GM12874 (cell line): ENCODE data around the gene MYO19.

ENCODE experiments used
- CTCF ChIP-seq: IDR thresholded peaks from 2 replicates; pipeline ENCODE4 v1.5.1; 2011; ENCODE audit warnings: low read depth, mild to moderate bottlenecking, control low read depth, low read length, moderate library complexity; ENCODE audit not compliant: insufficient read depth

MYO19 gene

GRCh38 chr17:36529121-36529520, 5.5 kb downstream of the MYO19 start:
- TF ChIP-seq CTCF, result no peak

DNA sequence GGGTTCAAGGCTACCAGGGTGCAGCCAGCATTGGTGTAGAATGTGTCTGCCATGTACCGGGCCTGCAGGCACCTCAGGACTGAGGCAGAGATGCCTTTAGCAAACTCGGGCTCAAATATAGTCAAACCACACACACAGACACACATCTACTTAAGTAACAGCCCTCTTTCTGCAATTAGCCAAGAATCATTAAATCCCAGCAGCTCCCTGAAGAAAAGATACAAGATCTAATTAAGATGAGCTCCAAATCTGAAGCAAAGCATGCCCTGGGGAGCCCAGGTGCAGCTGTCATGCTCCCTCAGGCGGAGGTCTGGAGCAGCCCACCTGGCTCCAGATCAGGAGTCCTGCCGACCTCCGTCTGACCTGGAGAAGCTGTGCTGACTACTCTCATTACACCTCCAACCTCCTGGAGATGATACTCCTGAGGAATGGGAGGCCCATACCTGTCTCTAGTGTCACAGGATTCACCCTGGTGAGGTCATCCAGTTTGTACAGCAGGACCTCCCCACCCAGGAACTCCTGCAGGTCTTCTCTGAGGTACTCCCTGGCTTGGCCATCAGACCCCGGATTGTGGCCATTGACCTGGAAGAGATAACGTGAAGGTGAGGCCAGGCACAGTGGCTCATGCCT, 6.9 kb downstream of the MYO19 start:
- no peak for TF ChIP-seq CTCF

- TF ChIP-seq CTCF, result no peak
These were observed 8.8 kb downstream of the MYO19 start for GRCh38 chr17:36525888-36526287.

DNA sequence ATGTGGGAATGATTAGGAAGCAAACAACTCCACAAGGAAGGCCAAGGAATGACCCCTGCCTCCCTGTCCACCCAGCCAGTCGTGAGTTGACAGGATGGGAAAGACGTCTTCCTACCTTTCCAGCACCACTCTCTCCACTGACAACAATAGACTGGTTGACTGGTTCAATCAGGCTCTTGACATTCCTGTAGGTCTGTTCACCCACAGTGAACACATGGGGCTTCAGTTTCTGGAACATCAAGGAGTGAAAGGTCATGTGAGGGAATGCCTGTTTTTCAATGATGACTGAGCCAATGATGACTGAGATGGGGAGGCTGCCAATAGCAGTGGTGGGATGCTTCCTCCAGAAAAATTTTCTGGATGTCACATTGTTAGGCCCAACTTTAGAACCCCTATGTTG, 9.6 kb downstream of the MYO19 start:
- no peak for TF ChIP-seq CTCF

- no peak for TF ChIP-seq CTCF
These were observed 10.2 kb downstream of the MYO19 start for GRCh38 chr17:36524428-36524876.

DNA sequence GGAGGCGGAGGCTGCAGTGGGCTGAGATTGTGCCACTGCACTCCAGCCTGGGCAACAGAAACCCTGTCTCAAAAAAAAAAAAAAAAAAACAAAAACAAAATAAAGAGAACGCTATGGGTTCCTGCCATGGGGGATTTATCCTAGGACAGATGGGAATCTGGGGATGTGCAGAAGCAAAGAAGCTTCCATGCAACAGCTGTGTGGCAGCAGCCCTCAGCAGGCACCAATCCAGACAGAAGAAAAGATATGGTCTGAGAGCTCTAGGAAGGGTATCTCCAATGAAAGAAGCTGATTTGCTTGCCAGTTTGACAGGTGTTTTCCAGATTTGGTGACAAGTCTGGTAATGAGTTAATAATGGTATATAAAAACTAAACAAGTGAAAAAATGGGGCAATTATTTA, 11.6 kb downstream of the MYO19 start:
- no peak for TF ChIP-seq CTCF

- TF ChIP-seq CTCF, result no peak
These were observed 18.8 kb downstream of the MYO19 start for GRCh38 chr17:36515837-36516236.
